Smooth muscle cell (in vitro differentiated cells): ENCODE data around the gene KMT5B. TPM values are rescaled to one million over a fixed set of nuclear protein-coding genes. Genes with fewer than 3 reads are reported as not detected.

ENCODE experiments used
- DNase-seq: peaks from one replicate; lab custom pipeline; 2025; ENCODE audit not compliant: unreplicated experiment; lab: John Stamatoyannopoulos, UW
- H2AFZ ChIP-seq: fragments of 200-600 bp; sonication (generic); 2 replicates; pipeline ENCODE4 v1.6.0; 2016; ENCODE audit warnings: antibody characterized with exemption, low read depth, mild to moderate bottlenecking
- H3F3A ChIP-seq: fragments of 200-600 bp; sonication (generic); 2 replicates; pipeline ENCODE4 v1.6.0; 2017; ENCODE audit warnings: antibody characterized with exemption, low read depth
- H3K27ac ChIP-seq: fragments of 200-600 bp; sonication (generic); 2 replicates; pipeline ENCODE4 v1.5.1; 2016; ENCODE audit warnings: low read depth, mild to moderate bottlenecking
- H3K27me3 ChIP-seq: fragments of 200-600 bp; sonication (generic); 2 replicates; pipeline ENCODE4 v1.6.1; 2016; ENCODE audit warnings: low read depth, mild to moderate bottlenecking
- H3K36me3 ChIP-seq: fragments of 200-600 bp; sonication (generic); 2 replicates; pipeline ENCODE4 v1.5.1; 2016; ENCODE audit warnings: low read depth
- H3K4me1 ChIP-seq: fragments of 200-600 bp; sonication (generic); 2 replicates; pipeline ENCODE4 v1.5.1; 2016; ENCODE audit warnings: low read depth
- H3K4me2 ChIP-seq: fragments of 200-600 bp; sonication (generic); 2 replicates; pipeline ENCODE4 v1.6.0; 2016; ENCODE audit warnings: mild to moderate bottlenecking
- H3K4me3 ChIP-seq: fragments of 200-600 bp; sonication (generic); 2 replicates; pipeline ENCODE4 v1.5.1; 2016; ENCODE audit warnings: mild to moderate bottlenecking
- H3K79me2 ChIP-seq: fragments of 200-600 bp; sonication (generic); 2 replicates; pipeline ENCODE4 v1.6.0; 2016; ENCODE audit warnings: low read depth, mild to moderate bottlenecking
- H3K9ac ChIP-seq: fragments of 200-600 bp; sonication (generic); 2 replicates; pipeline ENCODE4 v1.6.0; 2016; ENCODE audit warnings: low read depth
- H3K9me3 ChIP-seq: fragments of 200-600 bp; sonication (generic); replicated peaks from 2 replicates; pipeline ENCODE4 v1.5.1; 2016; ENCODE audit warnings: low read depth
- H4K20me1 ChIP-seq: fragments of 200-600 bp; sonication (generic); 2 replicates; pipeline ENCODE4 v1.6.0; 2016; ENCODE audit warnings: low read depth
- WGBS: methylation state at CpG from one replicate; pipeline ENCODE4 v1.1.7; 2016; ENCODE audit warnings: low lambda C conversion rate; 5-methylcytosine and 5-hydroxymethylcytosine counted together
- polyA plus RNA-seq: library from polyadenylated mRNA; unstranded; fragments of >200 nt; fragmentation: Nextera tagmentation; extraction: Ambion mirVana; gene quantifications from 2 replicates; pipeline ENCODE4 v1.2.1, GENCODE V29; 2016
- total RNA-seq: library from RNA; depleted of rRNA; stranded (reverse); fragments of >200 nt; gene quantifications from 2 replicates; pipeline ENCODE4 v1.2.3, GENCODE V29; 2014
- TF ChIP-seq, protein P1 (sequence below): fragments of 200-600 bp; sonication (generic); IDR thresholded peaks from 2 replicates; pipeline ENCODE4 v1.5.1; 2017; ENCODE audit warnings: borderline replicate concordance, mild to moderate bottlenecking, antibody characterized with exemption; ENCODE audit not compliant: insufficient read depth, poor library complexity, severe bottlenecking

KMT5B gene
- total and polyA plus RNA-seq, 2 experiments from 2014 or later, result 32.1 to 35.0 TPM

DNA sequence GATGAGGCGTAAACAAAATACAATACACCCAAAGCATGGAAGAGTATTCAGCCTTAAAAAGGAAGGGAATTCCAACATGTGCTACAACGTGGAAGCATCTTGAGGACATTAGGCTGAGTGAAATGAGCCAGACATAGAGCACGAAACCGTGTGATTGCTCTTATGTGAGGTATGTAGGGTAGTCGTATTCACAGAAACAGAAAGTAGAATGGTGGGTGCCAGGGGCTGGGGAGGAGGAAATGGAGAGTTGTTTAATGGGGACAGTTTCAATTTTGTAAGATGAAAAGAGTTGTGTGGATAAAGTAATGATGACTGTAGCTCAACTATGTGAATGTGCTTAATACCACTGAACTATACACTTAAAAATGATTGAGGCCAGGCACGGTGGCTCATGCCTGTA, 10.2 kb upstream of the KMT5B start:
- Histone ChIP-seq H3K4me1 (no peaks in the 10 kb centered on the region), H3K27me3 (no peaks in the 10 kb centered on the region), H4K20me1 (no peaks in the 10 kb centered on the region), H3K4me2 (no peak overlapping the region), H3F3A (no peaks in the 10 kb centered on the region), H2AFZ (no peak overlapping the region), H3K9me3 (no peaks in the 10 kb centered on the region), H3K79me2 (no peaks in the 10 kb centered on the region), H3K36me3 (no peaks in the 10 kb centered on the region), H3K4me3 (no peak overlapping the region), H3K9ac (no peak overlapping the region), H3K27ac (no peak overlapping the region)
- WGBS, result 80% methylated on average over 6 of the region's 6 CpGs
- TF ChIP-seq, protein P1, sequence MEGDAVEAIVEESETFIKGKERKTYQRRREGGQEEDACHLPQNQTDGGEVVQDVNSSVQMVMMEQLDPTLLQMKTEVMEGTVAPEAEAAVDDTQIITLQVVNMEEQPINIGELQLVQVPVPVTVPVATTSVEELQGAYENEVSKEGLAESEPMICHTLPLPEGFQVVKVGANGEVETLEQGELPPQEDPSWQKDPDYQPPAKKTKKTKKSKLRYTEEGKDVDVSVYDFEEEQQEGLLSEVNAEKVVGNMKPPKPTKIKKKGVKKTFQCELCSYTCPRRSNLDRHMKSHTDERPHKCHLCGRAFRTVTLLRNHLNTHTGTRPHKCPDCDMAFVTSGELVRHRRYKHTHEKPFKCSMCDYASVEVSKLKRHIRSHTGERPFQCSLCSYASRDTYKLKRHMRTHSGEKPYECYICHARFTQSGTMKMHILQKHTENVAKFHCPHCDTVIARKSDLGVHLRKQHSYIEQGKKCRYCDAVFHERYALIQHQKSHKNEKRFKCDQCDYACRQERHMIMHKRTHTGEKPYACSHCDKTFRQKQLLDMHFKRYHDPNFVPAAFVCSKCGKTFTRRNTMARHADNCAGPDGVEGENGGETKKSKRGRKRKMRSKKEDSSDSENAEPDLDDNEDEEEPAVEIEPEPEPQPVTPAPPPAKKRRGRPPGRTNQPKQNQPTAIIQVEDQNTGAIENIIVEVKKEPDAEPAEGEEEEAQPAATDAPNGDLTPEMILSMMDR, result no peak
- no peak for DNase-seq

DNA sequence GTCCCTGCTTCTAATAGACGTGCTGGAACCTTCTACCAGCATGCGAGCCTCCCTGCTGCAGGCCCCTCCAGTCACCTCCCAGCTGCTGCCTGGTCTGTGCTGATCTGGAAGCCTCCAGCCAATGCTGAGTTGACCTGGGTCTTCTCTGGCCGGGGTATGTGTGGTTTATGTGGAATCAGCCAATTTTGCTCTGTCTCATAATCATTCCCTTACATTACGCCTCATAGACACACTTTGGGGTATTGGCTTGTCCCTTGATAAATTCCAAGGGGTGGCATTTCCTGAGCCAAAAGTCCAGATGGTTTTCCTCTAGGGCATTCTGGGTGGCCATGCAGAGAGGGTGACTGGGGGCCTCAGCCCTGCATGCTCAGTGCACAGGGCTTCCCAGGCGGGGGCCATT, 8.3 kb upstream of the KMT5B start:
- no peaks in the 10 kb centered on the region for H3K4me1 ChIP-seq
- no peak overlapping the region for H3K4me2 ChIP-seq
- H3K4me3 ChIP-seq, result no peak overlapping the region
- DNase-seq, result no peak
- H3K36me3 ChIP-seq, result no peaks in the 10 kb centered on the region
- H4K20me1 ChIP-seq, result no peaks in the 10 kb centered on the region
- TF ChIP-seq, protein P1, result no peak
- no peaks in the 10 kb centered on the region for H3F3A ChIP-seq
- H3K27ac ChIP-seq, result no peak overlapping the region
- no peaks in the 10 kb centered on the region for H3K9me3 ChIP-seq
- no peak overlapping the region for H2AFZ ChIP-seq
- no peak overlapping the region for H3K9ac ChIP-seq
- H3K27me3 ChIP-seq, result no peaks in the 10 kb centered on the region
- no peaks in the 10 kb centered on the region for H3K79me2 ChIP-seq
- over 99% methylated on average over 5 of the region's 5 CpGs for WGBS

DNA sequence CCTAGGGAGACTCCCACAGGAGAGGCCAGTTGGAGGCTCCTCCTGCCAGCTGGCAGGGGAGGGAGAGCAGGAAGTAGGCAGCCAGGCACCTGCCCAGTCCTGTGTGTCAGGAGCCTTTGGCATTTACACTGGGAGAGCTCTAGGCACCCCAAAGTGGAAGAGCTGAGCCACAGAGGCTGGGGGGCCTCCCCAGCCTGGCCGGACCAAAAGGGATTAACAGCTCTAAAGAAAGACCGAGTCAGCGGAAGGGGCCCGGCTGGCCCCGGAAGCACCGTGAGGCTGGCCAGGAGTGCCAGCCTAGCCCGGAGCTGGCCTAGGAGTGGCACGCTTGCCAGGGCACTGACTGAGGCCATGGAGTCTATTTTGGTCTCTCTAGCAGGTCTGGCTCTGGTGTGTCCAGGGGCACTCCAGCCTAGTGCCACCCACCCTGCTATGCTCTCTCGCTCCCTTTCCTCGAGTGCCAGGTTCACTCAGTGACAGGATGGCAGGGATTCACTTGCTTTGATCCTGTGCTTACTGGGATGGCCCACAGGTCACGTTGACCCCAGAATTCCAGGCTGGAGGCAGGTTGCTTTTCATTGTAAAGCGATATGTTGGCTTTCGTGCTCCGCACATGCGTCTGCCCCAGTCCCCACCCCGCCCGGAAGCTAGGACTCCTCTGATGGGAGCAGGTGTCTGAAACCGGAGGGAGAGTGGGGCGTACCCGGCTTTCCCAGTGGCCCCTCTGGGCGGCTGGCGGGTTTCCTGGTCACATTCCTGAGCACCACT, 3.3 kb upstream of the KMT5B start:
- H3K79me2 ChIP-seq, result peaks cover 13% of the 10 kb centered on the region
- H3K9me3 ChIP-seq, result no peaks in the 10 kb centered on the region
- no peak for DNase-seq
- no peak overlapping the region for H3K27ac ChIP-seq
- 86% methylated on average over 22 of the region's 22 CpGs for WGBS
- peaks cover 12% of the 10 kb centered on the region for H4K20me1 ChIP-seq
- TF ChIP-seq, protein P1, result no peak
- no peak overlapping the region for H3K9ac ChIP-seq
- no peaks in the 10 kb centered on the region for H3K27me3 ChIP-seq
- H3F3A ChIP-seq, result no peaks in the 10 kb centered on the region
- no peak overlapping the region for H3K4me3 ChIP-seq
- no peak overlapping the region for H3K4me2 ChIP-seq
- H3K4me1 ChIP-seq, result peaks cover 7% of the 10 kb centered on the region
- H3K36me3 ChIP-seq, result no peaks in the 10 kb centered on the region
- no peak overlapping the region for H2AFZ ChIP-seq
